ENCODE results near the gene LGR4. TPM values are rescaled to one million over a fixed set of nuclear protein-coding genes. Genes with fewer than 3 reads are reported as not detected.

LGR4 gene
- total RNA-seq, 1 donor: 56.1 TPM

DNA sequence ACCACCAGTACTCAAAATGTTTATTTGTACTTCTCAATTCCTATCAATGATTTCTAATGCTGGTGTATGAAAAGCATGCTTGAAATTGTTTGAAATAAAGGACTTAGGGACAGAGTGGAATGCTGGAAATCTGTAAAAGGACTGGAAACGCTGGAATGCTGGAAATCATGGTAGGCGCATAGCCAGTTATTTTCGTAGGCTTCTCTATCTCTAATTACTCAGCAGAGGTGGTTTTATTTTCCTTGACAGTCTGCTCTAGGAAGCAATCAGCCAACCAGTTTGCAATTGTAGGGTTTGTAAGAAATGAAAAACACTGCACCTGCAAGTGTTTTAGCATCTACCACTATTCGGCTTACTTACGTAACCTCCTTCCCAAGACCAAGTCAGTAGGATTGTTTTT is 33.2 kb upstream of the LGR4 start:
- Histone ChIP-seq H3K27ac (ENCODE audit: low read depth, low read length) (peak overlapping the region; percentile 97), H3K9me3 (ENCODE audit: low read depth, low read length) (no peaks in the 10 kb centered on the region), H3K79me2 (ENCODE audit: insufficient read depth, low read length) (peaks cover 64% of the 10 kb centered on the region), H3K27me3 (ENCODE audit: insufficient read depth, low read length) (no peaks in the 10 kb centered on the region), H3K36me3 (ENCODE audit: insufficient read depth, low read length) (peaks cover 15% of the 10 kb centered on the region), H4K20me1 (ENCODE audit: insufficient read depth, low read length) (peaks cover 14% of the 10 kb centered on the region), H3K4me3 (ENCODE audit: insufficient read depth, low read length) (peak overlapping the region; percentile 87), H2AFZ (ENCODE audit: low read length) (peak overlapping the region; percentile 100), H3K4me1 (ENCODE audit: insufficient read depth, low read length) (peaks cover 18% of the 10 kb centered on the region), H3K4me2 (ENCODE audit: insufficient read depth, low read length) (peak overlapping the region; percentile 98)
- TF ChIP-seq, protein P1, sequence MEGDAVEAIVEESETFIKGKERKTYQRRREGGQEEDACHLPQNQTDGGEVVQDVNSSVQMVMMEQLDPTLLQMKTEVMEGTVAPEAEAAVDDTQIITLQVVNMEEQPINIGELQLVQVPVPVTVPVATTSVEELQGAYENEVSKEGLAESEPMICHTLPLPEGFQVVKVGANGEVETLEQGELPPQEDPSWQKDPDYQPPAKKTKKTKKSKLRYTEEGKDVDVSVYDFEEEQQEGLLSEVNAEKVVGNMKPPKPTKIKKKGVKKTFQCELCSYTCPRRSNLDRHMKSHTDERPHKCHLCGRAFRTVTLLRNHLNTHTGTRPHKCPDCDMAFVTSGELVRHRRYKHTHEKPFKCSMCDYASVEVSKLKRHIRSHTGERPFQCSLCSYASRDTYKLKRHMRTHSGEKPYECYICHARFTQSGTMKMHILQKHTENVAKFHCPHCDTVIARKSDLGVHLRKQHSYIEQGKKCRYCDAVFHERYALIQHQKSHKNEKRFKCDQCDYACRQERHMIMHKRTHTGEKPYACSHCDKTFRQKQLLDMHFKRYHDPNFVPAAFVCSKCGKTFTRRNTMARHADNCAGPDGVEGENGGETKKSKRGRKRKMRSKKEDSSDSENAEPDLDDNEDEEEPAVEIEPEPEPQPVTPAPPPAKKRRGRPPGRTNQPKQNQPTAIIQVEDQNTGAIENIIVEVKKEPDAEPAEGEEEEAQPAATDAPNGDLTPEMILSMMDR (IDR thresholded peaks at IDR 0.05; ENCODE audit: extremely low read depth, low read depth, low read length): no peak
- peak; percentile 36 for DNase-seq (ENCODE audit: insufficient read length, low spot score, missing footprints)

DNA sequence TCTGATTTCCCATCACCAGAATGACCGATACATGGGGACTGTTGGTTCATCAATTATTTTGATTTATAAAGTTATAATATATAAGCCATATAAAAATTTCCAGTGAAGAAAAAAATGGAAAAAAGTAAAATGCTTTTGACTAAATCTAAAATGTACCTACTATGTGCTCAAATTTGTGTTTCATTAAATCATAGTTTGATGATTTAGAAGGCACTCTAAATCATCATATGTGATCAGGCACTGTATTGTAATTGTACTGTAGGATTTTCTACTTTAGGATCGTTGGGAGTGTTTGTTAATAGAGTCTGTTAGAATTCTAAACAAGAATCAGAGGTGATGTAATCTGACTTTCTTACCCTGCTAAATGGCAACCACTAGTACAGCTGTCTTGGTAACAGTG is 31.6 kb upstream of the LGR4 start:
- Histone ChIP-seq H3K79me2 (ENCODE audit: insufficient read depth, low read length) (peaks cover 64% of the 10 kb centered on the region), H2AFZ (ENCODE audit: low read length) (no peak overlapping the region), H3K27ac (ENCODE audit: low read depth, low read length) (no peak overlapping the region), H4K20me1 (ENCODE audit: insufficient read depth, low read length) (peaks cover 14% of the 10 kb centered on the region), H3K4me2 (ENCODE audit: insufficient read depth, low read length) (no peak overlapping the region), H3K9me3 (ENCODE audit: low read depth, low read length) (no peaks in the 10 kb centered on the region), H3K27me3 (ENCODE audit: insufficient read depth, low read length) (no peaks in the 10 kb centered on the region), H3K4me1 (ENCODE audit: insufficient read depth, low read length) (peaks cover 18% of the 10 kb centered on the region), H3K4me3 (ENCODE audit: insufficient read depth, low read length) (no peak overlapping the region), H3K36me3 (ENCODE audit: insufficient read depth, low read length) (peaks cover 29% of the 10 kb centered on the region)
- DNase-seq (ENCODE audit: insufficient read length, low spot score, missing footprints): peak; percentile 21
- TF ChIP-seq, protein P1 (IDR thresholded peaks at IDR 0.05; ENCODE audit: extremely low read depth, low read depth, low read length): no peak

DNA sequence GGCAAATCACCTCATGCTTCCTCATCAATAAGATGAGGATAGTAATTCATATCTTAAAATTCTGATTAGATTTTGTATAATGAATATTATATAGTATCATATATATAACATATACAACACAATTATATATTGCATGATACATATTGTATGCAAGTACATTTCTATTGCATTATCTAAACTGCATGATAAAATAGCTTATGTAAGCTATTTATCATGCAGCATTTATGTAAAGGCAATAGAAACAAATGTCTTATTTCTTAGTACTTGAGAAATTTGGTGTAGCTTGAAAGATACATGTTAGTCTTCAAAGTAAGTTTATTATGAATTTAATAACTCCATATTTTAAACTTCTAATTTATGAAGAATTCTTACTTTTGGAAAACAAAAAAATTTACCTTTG is 28.5 kb upstream of the LGR4 start:
- DNase-seq (ENCODE audit: insufficient read length, low spot score, missing footprints): no peak
- no peaks in the 10 kb centered on the region for H3K9me3 ChIP-seq (ENCODE audit: low read depth, low read length)
- no peak overlapping the region for H2AFZ ChIP-seq (ENCODE audit: low read length)
- no peak overlapping the region for H3K4me3 ChIP-seq (ENCODE audit: insufficient read depth, low read length)
- no peaks in the 10 kb centered on the region for H3K27me3 ChIP-seq (ENCODE audit: insufficient read depth, low read length)
- no peak overlapping the region for H3K4me2 ChIP-seq (ENCODE audit: insufficient read depth, low read length)
- peaks cover 14% of the 10 kb centered on the region for H4K20me1 ChIP-seq (ENCODE audit: insufficient read depth, low read length)
- TF ChIP-seq, protein P1 (IDR thresholded peaks at IDR 0.05; ENCODE audit: extremely low read depth, low read depth, low read length): no peak
- no peak overlapping the region for H3K27ac ChIP-seq (ENCODE audit: low read depth, low read length)
- peaks cover 46% of the 10 kb centered on the region for H3K36me3 ChIP-seq (ENCODE audit: insufficient read depth, low read length)
- peaks cover 22% of the 10 kb centered on the region for H3K4me1 ChIP-seq (ENCODE audit: insufficient read depth, low read length)
- peaks cover 52% of the 10 kb centered on the region for H3K79me2 ChIP-seq (ENCODE audit: insufficient read depth, low read length)

DNA sequence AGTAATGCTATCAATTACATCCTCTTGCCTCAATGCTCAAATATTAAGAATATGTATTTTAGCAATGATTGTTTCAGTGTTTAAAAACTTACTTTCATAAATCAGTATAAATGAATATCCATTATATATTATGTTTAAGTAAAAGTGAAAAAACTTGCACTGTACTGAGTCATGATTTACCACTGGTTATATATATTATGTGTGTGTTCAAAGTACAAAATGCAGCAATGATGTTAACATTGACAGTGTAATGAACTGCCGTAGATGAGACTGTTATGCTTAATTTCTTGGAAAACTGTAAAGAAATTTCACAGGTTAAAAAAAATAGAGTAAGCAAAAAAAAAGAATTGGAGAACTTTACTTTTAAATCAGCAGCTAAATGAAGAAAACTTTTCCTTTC is 25.3 kb upstream of the LGR4 start:
- Histone ChIP-seq H3K9me3 (ENCODE audit: low read depth, low read length) (no peaks in the 10 kb centered on the region), H2AFZ (ENCODE audit: low read length) (no peak overlapping the region), H3K4me1 (ENCODE audit: insufficient read depth, low read length) (peaks cover 16% of the 10 kb centered on the region), H3K36me3 (ENCODE audit: insufficient read depth, low read length) (peaks cover 51% of the 10 kb centered on the region), H4K20me1 (ENCODE audit: insufficient read depth, low read length) (peaks cover 5% of the 10 kb centered on the region), H3K4me2 (ENCODE audit: insufficient read depth, low read length) (no peak overlapping the region), H3K79me2 (ENCODE audit: insufficient read depth, low read length) (peaks cover 31% of the 10 kb centered on the region), H3K4me3 (ENCODE audit: insufficient read depth, low read length) (no peak overlapping the region), H3K27ac (ENCODE audit: low read depth, low read length) (no peak overlapping the region), H3K27me3 (ENCODE audit: insufficient read depth, low read length) (no peaks in the 10 kb centered on the region)
- TF ChIP-seq, protein P1 (IDR thresholded peaks at IDR 0.05; ENCODE audit: extremely low read depth, low read depth, low read length): no peak
- no peak for DNase-seq (ENCODE audit: insufficient read length, low spot score, missing footprints)
